Natural killer cell treated with Interleukin-12 subunit alpha and Interleukin-12 subunit beta and Interleukin-15 and Interleukin-18, amount 100 ng/mL, for 72 hours (primary cell): ENCODE data around the gene SLC25A25. TPM values are rescaled to one million over a fixed set of nuclear protein-coding genes. Genes with fewer than 3 reads are reported as not detected.
A peak's percentile ranks its signal among the peaks of the same experiment; 100 is the strongest.

Experiments used
- ATAC-seq, 2 donors: fragments of 150-1000 bp; cut with Tn5 transposase in 1 of 2; sonication (Bioruptor Pico), chemical (Tn5 transposase) in 1 of 2; 2 replicates each; pipeline ENCODE4 v1.10.0; 2021
- DNase-seq: peaks from one replicate; pipeline ENCODE4 v3.0.0; 2022; ENCODE audit warnings: low spot score
- H3K27ac Mint-ChIP-seq, 2 donors: 1 replicate in 1 of 2; 2 replicates in 1 of 2; pipeline ENCODE4 v1.8.0; 2022; ENCODE audit warnings: mixed read lengths in 2 of 2, mild to moderate bottlenecking in 1 of 2, moderate library complexity in 1 of 2
- H3K27me3 Mint-ChIP-seq, 2 donors: 1 replicate in 1 of 2; 2 replicates in 1 of 2; pipeline ENCODE4 v1.8.0; 2022; ENCODE audit warnings: mixed read lengths in 2 of 2
- H3K36me3 Mint-ChIP-seq: one replicate; pipeline ENCODE4 v1.8.0; 2022; ENCODE audit warnings: mixed read lengths
- H3K4me1 Mint-ChIP-seq, 2 donors: 1 replicate in 1 of 2; 2 replicates in 1 of 2; pipeline ENCODE4 v1.8.0; 2022; ENCODE audit warnings: low read depth in 2 of 2, mixed read lengths in 2 of 2, mild to moderate bottlenecking in 1 of 2
- H3K4me3 Mint-ChIP-seq: one replicate; pipeline ENCODE4 v1.8.0; 2022; ENCODE audit warnings: mixed read lengths
- H3K9me3 Mint-ChIP-seq: 2 replicates; pipeline ENCODE4 v1.8.0; 2022; ENCODE audit warnings: mixed read lengths
- total RNA-seq, 2 donors: library from RNA; stranded (reverse); gene quantifications; one replicate each; pipeline ENCODE4 v1.2.3, GENCODE V29; 2022

Gene SLC25A25
- total RNA-seq, 2 donors from 2014 or later = 15.0 to 23.2 TPM

DNA sequence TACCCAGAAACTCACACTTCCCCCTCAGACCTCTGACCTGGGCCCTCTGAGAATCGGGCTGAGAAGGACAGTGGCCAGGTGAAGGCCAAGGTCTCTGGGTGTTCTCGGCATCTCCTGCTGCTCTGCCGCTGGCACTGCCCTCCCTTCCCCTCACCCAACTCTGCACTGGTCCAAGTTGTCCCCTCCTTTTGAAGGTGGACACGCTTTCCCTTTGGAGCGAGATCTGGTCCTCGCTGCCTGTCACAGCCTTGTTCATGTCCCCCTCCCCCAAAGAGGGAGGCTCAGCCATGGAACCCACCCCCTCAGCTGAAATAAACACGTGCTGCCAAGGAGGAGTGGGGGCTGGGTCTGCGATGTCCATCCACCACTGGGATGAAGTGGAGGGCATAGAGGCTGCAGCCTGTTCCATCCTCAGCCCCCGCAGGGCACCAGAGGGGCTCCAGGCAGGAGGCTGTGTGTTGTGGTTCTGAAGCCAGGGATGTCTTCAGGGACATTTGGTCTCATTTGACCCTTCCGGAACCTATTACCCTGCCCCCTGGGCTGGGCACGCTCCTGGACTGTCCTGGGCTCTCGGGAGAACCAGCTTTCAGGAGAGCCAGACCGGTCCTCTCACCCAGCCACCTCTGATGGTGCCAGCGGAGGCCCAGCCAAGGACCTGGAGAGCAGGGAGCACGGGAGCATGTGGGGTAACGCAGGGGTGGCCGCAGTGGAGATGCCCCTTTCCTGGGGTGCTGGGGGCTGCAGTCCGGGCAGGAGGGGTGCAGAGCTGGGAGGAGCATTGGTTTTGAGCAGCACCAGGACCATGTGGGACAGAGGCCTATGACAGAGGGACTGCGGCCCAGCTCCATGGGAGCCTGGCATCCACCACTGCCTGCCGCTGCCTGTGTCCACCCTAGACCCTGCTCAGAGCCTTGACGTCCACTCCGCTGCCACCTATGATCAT is 76.5 kb downstream of the SLC25A25 start:
- H3K27me3 Mint-ChIP-seq = peaks cover 0 to 3% of the 10 kb centered on the region in 2 donors
- no peaks in the 10 kb centered on the region for H3K9me3 Mint-ChIP-seq
- no peaks in the 10 kb centered on the region for H3K36me3 Mint-ChIP-seq
- DNase-seq = no peak
- H3K4me3 Mint-ChIP-seq = no peak overlapping the region
- peaks cover 0 to 3% of the 10 kb centered on the region in 2 donors for H3K4me1 Mint-ChIP-seq
- ATAC-seq = no peak
- no peak overlapping the region for H3K27ac Mint-ChIP-seq

DNA sequence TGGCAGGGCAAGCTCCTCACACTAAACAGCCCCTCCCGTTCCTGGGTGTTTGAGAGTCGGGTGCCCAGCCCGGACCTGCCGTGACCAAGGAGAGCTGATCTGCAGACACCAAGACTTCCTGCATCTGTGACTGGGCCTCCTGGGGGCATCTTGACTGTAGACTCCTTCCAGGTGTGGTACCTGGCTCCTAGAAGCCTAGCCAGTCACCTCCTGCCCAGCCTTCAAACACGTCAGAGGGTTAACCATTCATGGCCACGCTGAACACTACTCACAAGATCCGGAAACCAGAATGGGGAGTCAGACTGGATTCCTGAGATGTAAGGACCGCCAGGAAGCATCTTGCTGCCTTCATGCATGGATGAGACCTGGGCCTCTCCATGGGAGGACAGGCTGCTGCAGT is 77.5 kb downstream of the SLC25A25 start:
- H3K27ac Mint-ChIP-seq = no peak overlapping the region
- no peaks in the 10 kb centered on the region for H3K9me3 Mint-ChIP-seq
- ATAC-seq (no peak), DNase-seq (no peak)
- H3K4me3 Mint-ChIP-seq = no peak overlapping the region
- H3K36me3 Mint-ChIP-seq = no peaks in the 10 kb centered on the region
- H3K4me1 Mint-ChIP-seq = peaks cover 0 to 3% of the 10 kb centered on the region in 2 donors
- H3K27me3 Mint-ChIP-seq = peaks cover 0 to 3% of the 10 kb centered on the region in 2 donors

DNA sequence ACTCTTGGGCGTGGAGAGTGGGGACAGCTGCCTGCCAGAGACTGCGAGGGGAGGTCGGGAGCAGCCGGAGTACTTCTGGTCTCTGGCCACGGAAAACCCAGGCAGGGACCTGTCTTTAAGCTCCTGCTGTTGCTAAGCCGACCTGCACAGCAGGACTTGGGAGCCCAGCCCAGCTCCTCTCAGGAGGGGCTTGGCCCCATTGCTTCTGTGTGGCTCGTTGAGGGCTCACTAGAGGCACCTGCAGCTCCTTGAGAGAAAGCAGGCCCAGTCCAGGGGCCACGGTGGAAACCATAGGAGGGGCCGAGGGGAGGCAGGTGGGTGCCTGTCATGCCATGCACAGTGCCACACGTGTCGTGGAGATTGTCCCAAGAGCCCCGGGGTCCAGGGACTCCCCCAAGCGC is 77.9 kb downstream of the SLC25A25 start:
- DNase-seq (no peak), ATAC-seq (peak; percentile 20 to 29)
- Mint-ChIP-seq H3K9me3 (no peaks in the 10 kb centered on the region), H3K27me3 (peaks cover 0 to 3% of the 10 kb centered on the region in 2 donors), H3K4me3 (no peak overlapping the region), H3K4me1 (peaks cover 0 to 3% of the 10 kb centered on the region in 2 donors), H3K27ac (no peak overlapping the region), H3K36me3 (no peaks in the 10 kb centered on the region)

GRCh38 chr9:128146591-128147120 is 78.6 kb downstream of the SLC25A25 start:
- DNase-seq = no peak
- peak in 1 of 2 donors; percentile 29 for ATAC-seq
- H3K4me1 Mint-ChIP-seq = peaks cover 0 to 3% of the 10 kb centered on the region in 2 donors
- H3K27me3 Mint-ChIP-seq = peaks cover 0 to 3% of the 10 kb centered on the region in 2 donors
- no peak overlapping the region for H3K27ac Mint-ChIP-seq
- H3K36me3 Mint-ChIP-seq = no peaks in the 10 kb centered on the region
- H3K4me3 Mint-ChIP-seq = no peak overlapping the region
- no peaks in the 10 kb centered on the region for H3K9me3 Mint-ChIP-seq

GRCh38 chr9:128148509-128149000 is 80.5 kb downstream of the SLC25A25 start:
- DNase-seq (no peak), ATAC-seq (no peak)
- no peaks in the 10 kb centered on the region for H3K4me1 Mint-ChIP-seq
- H3K36me3 Mint-ChIP-seq = no peaks in the 10 kb centered on the region
- H3K27ac Mint-ChIP-seq = no peak overlapping the region
- H3K27me3 Mint-ChIP-seq = no peaks in the 10 kb centered on the region
- H3K4me3 Mint-ChIP-seq = no peak overlapping the region
- no peaks in the 10 kb centered on the region for H3K9me3 Mint-ChIP-seq

GRCh38 chr9:128149001-128149701 is 81.1 kb downstream of the SLC25A25 start, which contains the start of gene LCN2:
Gene LCN2 (plus strand): TSS chr9:128149453. CDS start chr9:128149526, 73 bp downstream.
- no peak for ATAC-seq
- H3K9me3 Mint-ChIP-seq = no peaks in the 10 kb centered on the region
- H3K4me1 Mint-ChIP-seq = no peaks in the 10 kb centered on the region
- no peaks in the 10 kb centered on the region for H3K27me3 Mint-ChIP-seq
- H3K27ac Mint-ChIP-seq = no peak within 1 kb of the TSS
- H3K36me3 Mint-ChIP-seq = no peaks in the 10 kb centered on the region
- DNase-seq = no peak
- H3K4me3 Mint-ChIP-seq = no peak within 1 kb of the TSS

- H3K4me1 Mint-ChIP-seq = no peaks in the 10 kb centered on the region
- H3K4me3 Mint-ChIP-seq = no peak overlapping the region
- DNase-seq (no peak), ATAC-seq (no peak)
- no peak overlapping the region for H3K27ac Mint-ChIP-seq
- H3K27me3 Mint-ChIP-seq = no peaks in the 10 kb centered on the region
- no peaks in the 10 kb centered on the region for H3K9me3 Mint-ChIP-seq
- H3K36me3 Mint-ChIP-seq = no peaks in the 10 kb centered on the region
Observed at GRCh38 chr9:128149951-128150593, 82.0 kb downstream of the SLC25A25 start.

DNA sequence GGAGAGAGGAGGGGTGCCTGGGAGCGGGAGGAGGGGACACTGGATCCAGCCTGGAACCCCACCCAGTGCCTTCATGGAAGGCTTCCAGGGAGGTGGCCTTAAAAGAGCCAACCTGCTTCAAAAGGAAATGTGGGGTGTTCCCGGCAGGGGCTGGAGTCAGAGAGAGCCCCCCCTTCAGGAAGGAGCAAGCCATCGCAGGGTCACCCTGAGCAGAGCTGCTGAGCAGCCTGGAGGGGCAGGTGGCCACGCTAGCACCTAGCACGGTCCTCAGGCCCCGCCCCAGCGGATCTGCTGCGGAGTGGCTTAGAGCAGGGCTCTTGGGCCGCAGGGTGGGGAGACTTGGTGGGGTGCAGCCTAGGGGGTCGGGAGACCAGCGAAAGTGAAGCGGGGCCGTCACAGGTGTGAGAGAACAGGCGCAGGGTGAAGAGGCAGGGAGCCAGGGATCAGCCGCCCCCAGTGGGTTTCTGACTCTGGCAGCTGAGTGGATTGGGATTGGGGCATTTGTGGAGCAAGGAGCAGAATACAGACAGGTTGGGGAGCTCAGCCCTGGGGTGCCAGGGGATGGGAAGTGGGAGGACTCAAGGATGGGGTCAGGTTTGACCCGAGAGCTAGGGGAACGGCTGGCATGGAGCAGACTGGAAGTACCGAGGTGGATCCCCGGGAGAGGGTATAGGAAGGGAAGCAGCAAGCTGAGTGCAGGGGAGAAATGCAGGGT is 82.7 kb downstream of the SLC25A25 start:
- Mint-ChIP-seq H3K4me3 (no peak overlapping the region), H3K9me3 (no peaks in the 10 kb centered on the region), H3K4me1 (no peaks in the 10 kb centered on the region), H3K36me3 (no peaks in the 10 kb centered on the region), H3K27me3 (no peaks in the 10 kb centered on the region), H3K27ac (no peak overlapping the region)
- peak in 1 of 2 donors; percentile 15 for ATAC-seq
- DNase-seq = no peak

DNA sequence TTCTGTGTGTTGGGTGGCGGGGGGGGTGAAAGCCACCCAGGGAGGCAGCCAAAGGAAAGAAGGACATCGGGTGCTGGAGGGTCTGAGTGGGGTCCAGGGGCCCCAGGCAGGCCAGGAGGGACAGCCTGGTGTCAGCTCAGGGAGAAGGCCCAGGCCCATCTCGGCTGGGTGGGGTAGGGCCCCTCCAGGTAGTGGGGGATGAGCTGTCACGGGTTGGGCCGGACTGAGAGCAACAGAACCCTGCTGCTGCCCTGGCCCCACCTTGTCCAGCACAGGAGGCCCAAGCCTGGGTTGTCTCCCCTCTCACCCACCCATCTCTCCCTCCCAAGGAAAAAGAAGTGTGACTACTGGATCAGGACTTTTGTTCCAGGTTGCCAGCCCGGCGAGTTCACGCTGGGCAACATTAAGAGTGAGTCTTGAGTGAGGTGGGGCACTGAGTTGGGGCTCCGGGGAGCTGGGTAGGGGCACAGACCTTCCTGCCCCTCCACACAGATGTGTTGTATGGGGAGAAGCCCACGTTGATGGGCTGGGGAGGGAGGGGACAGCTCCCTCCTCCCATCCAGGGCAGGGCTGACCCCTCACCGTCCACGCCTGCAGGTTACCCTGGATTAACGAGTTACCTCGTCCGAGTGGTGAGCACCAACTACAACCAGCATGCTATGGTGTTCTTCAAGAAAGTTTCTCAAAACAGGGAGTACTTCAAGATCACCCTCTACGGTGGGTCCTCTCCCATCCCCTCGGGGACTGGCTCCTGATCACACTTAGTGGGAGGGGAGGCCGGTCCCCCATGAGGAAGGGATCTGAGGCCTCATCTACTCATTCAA is 83.5 kb downstream of the SLC25A25 start:
- DNase-seq (no peak), ATAC-seq (no peak)
- H3K4me3 Mint-ChIP-seq = no peak overlapping the region
- H3K36me3 Mint-ChIP-seq = no peaks in the 10 kb centered on the region
- no peaks in the 10 kb centered on the region for H3K9me3 Mint-ChIP-seq
- no peak overlapping the region for H3K27ac Mint-ChIP-seq
- no peaks in the 10 kb centered on the region for H3K27me3 Mint-ChIP-seq
- no peaks in the 10 kb centered on the region for H3K4me1 Mint-ChIP-seq

GRCh38 chr9:128152133-128153059 is 84.4 kb downstream of the SLC25A25 start:
- DNase-seq (peak; percentile 45), ATAC-seq (no peak)
- Mint-ChIP-seq H3K27me3 (no peaks in the 10 kb centered on the region), H3K27ac (no peak overlapping the region), H3K36me3 (no peaks in the 10 kb centered on the region), H3K9me3 (no peaks in the 10 kb centered on the region), H3K4me3 (no peak overlapping the region), H3K4me1 (no peaks in the 10 kb centered on the region)

GRCh38 chr9:128153060-128153946 is 85.3 kb downstream of the SLC25A25 start:
- no peak overlapping the region for H3K4me3 Mint-ChIP-seq
- H3K36me3 Mint-ChIP-seq = no peaks in the 10 kb centered on the region
- DNase-seq = no peak

More at GRCh38 chr9:128153060-128153946, 85.3 kb downstream of the SLC25A25 start:
- Mint-ChIP-seq H3K9me3 (no peaks in the 10 kb centered on the region), H3K27ac (no peak overlapping the region), H3K27me3 (no peaks in the 10 kb centered on the region), H3K4me1 (no peaks in the 10 kb centered on the region)
- no peak for ATAC-seq
